Retinal pigment epithelial cell (primary cell): ENCODE results near the gene WWOX.

Experiments used
- DNase-seq: peaks from one replicate; pipeline ENCODE4 v3.0.0-alpha.2; 2010; ENCODE audit warnings: low read depth
- H3K4me3 ChIP-seq: 2 replicates; pipeline ENCODE4 v1.5.1; 2011; ENCODE audit warnings: mild to moderate bottlenecking, low read length, control low read depth, moderate library complexity
- TF ChIP-seq, protein P1 (sequence below): conservative IDR thresholded peaks from 2 replicates; pipeline ENCODE4 v1.5.1; 2011; ENCODE audit warnings: low read depth, low read length, control low read depth, inconsistent platforms

Gene WWOX

DNA sequence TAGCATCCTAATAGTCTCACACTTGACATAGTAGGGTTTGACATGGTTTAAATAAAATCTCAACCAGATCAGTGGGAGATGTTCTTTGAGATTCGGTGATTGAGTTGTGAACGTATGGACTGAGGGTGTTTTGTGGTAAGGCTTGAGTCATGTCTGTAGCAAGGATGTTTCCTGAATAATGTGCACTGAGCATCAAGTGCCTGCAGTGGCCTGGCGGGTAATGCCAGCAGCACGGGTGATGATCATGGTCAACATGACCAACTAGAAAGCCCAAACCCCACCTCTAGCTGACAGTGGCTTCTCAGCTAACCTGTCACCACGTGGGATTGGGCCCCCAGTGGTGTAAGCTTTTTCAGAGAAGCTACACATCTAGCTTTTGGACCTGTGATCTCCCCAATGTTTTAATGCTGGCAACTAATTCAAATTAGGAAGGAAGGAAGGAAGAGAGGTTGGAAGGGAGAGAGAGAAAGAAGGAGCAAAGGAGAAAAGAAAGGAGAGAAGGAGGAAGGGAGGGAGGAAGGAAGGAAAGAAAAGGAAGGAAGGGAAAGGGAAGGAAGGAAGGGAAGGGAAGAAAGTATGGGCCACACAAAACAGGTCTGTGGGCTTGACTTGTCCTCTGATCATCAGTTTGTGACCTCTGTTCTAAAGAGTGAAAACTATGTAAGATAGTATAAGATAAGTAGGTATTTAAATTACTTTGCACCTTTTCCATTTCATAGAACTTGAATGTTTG is 55.4 kb downstream of the WWOX start:
- no peak for DNase-seq
- TF ChIP-seq, protein P1, sequence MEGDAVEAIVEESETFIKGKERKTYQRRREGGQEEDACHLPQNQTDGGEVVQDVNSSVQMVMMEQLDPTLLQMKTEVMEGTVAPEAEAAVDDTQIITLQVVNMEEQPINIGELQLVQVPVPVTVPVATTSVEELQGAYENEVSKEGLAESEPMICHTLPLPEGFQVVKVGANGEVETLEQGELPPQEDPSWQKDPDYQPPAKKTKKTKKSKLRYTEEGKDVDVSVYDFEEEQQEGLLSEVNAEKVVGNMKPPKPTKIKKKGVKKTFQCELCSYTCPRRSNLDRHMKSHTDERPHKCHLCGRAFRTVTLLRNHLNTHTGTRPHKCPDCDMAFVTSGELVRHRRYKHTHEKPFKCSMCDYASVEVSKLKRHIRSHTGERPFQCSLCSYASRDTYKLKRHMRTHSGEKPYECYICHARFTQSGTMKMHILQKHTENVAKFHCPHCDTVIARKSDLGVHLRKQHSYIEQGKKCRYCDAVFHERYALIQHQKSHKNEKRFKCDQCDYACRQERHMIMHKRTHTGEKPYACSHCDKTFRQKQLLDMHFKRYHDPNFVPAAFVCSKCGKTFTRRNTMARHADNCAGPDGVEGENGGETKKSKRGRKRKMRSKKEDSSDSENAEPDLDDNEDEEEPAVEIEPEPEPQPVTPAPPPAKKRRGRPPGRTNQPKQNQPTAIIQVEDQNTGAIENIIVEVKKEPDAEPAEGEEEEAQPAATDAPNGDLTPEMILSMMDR: no peak
- no peak overlapping the region for H3K4me3 ChIP-seq

DNA sequence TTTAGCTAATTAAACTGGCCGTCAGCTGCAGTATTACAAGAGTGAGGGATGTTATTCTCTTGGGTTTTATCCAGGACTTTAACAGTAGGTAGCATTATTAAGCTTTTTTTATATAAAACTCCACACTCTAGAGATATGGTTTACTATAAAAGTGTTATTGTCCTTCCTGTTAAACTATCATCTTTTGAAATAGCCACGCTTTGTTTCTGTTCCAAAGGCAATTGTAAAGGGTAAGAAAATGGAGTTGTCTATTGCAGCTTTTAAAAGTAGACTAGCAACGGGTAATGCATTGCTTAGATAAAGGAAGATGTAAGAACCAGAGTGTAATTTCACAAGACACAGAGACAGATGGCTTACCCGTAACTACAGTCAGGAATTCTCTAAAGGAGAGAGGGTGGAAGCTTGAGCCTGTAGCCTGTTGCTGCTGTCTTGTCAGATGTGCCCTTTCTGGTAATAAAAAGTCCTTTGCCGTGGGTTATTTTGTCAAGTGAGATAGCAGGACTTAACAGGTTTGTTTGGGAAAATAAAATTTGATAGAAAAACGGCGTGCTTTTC is 56.4 kb downstream of the WWOX start:
- TF ChIP-seq, protein P1: no peak
- H3K4me3 ChIP-seq: no peak overlapping the region
- DNase-seq: no peak

DNA sequence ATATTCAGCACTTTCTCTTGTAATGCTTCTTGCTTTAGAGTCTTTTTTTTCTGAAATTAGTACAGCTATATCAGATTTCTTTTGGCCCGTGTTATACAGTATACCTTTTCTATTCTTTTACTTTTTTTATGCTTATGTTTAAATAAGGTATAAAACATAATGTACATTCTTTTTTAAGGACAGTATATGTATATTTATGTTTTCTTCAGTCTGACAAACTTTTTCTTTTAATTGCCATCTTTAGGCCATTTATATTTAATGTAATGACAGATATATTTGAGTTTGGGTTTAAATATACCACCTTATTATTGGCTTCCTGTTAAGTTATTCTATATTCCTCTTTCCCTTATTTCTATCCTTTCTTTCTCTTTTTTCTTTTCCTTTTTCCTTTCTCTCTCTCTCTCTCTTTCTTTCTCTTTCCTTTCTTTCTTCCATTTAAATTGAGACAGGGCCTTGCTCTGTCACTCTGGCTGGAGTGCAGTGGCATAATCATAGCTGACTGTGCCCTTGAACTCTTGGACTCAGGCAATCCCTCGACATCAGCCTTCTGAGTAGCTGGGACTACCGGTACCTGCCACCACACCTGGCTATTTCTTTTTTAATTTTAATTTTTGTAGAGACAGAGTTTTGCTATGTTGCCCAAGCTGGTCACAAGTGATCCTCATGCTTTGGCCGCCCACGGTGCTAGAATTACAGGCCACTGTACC is 61.7 kb downstream of the WWOX start:
- TF ChIP-seq, protein P1: no peak
- no peak overlapping the region for H3K4me3 ChIP-seq
- DNase-seq: no peak

DNA sequence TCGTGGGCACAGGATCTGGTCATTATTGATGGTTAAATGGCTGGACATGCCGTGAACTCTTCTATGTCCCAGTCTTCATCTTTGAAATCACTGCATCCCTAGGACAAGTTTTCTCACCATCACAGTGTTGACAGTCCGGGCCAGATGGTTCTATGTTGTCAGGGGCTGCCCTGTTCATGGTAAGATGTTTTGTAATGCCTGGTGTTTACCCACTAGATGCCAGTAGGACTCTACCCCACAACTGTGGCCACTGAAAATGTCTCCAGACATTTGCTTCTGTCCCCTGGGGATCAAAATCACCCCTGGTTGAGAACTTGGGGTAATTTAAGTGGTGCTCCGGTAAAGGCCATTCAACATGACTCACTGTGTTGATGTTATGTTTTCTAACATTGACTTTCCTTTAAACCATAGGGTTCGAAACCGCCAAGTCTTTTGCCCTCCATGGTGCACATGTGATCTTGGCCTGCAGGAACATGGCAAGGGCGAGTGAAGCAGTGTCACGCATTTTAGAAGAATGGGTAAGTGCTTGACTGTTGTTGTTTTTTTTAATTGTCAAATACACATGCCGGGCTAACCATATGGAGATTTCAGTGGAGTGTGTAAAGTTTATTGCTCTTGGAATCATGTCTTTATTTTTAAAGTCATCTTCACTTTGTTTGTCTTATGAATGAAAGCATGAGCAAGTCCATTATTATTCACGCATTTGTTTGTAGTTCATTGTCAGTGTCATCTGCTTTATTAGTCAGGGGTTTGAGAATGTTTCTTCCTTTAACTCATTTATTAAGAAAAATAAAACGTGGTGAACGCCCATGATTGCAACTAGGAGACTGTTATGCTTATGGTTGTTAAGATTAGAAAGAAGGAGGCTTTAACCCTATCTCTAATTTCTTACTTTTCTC is 64.6 kb downstream of the WWOX start:
- DNase-seq: no peak
- H3K4me3 ChIP-seq: no peak overlapping the region
- TF ChIP-seq, protein P1: no peak

DNA sequence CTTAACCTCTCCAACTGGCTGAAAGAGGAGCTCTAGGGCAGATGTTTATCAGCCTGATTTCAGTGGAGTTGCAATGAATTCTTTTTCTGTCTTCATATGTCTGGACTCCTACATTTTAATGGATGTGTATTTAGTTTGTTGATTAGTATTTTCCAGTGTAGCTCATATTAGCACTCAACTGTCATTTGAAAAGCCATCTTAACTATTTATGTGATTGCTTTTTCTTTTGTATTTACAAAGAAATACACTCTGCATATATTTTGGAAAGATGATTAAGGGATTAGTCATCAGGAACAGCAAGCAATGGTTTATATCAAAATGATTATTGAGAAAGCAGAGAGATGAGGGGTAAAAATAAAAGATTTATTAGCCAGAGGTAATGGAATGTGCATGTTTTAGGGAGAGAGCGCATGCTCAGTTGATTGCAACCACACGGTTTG is 71.1 kb downstream of the WWOX start:
- TF ChIP-seq, protein P1: no peak
- no peak for DNase-seq
- H3K4me3 ChIP-seq: no peak overlapping the region

DNA sequence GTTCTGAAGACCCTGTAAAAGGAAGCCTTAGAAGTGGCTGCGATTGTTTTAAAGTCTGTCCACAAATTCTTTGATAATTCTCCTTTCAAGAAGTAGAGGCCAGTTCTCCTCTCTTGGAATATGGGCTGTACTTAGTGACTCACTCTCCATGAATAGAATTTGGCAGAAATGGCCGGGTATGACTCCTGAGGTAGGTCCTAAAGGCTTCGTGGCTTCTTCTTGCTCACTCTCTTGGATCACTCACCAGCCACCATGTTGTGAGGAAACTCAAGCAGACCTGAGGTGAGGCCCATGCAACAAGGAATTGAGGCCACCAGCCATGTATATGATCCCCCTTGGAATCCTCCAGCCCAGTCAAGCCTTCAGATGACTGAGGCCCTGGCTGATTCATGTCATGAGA is 75.8 kb downstream of the WWOX start:
- no peak for DNase-seq
- TF ChIP-seq, protein P1: no peak

More for the DNA sequence above, 75.8 kb downstream of the WWOX start:
- no peak overlapping the region for H3K4me3 ChIP-seq
